CD4-positive, alpha-beta T cell treated with Interleukin-15 for 4 hours (primary cell): ENCODE results near the gene RTKN.
"Not testable (repeated sequence)": the region's sequence is repeated elsewhere in the genome, so short reads cannot be mapped to it uniquely, and the experiment has no call there.

Experiments used
- DNase-seq: peaks from one replicate; pipeline ENCODE4 v3.0.0-alpha.2; 2020; ENCODE audit warnings: low spot score

Gene RTKN

DNA sequence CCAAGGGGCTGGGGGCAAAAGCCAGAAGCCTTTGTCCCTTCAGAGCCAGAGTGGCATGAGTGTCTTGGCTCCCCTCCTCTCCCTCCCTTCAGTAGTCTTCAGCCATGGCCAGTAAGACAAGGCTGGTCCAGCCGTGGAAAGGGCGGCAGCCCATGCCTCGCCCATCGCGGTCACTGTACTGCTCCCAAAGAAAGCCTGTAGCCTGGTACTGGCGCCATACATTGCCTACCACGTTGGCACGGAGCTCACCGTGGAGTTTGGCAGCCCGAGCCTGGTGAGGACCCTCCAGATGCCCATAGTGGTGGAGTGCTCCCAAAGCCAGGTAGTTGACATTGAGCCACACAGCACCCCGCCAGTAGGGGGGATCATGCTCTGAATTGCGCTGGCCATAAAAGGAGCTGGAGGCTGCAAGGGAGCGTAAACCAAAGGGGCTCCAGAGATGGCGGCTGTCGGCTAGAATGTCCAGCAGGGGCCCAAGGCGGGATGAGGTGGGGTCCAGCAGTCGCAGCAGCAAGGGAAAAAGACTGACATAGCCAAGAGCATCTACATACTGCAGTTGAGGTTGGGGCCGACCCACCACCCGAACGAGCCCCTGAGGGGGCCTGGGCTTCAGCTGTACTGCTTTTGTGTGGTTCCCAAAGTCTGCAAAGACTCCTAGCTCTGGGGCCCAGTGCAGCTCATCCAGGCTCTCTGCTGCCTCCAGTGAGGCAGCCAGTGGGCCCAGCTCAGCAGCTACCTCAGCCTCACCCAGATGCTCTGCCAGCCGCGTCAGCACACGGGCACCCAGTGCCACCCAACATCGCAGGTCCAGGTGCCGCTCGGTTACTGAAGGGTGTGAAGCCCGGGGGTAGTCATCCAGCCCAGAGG, 19.7 kb upstream of the RTKN start:
- no peak for DNase-seq

DNA sequence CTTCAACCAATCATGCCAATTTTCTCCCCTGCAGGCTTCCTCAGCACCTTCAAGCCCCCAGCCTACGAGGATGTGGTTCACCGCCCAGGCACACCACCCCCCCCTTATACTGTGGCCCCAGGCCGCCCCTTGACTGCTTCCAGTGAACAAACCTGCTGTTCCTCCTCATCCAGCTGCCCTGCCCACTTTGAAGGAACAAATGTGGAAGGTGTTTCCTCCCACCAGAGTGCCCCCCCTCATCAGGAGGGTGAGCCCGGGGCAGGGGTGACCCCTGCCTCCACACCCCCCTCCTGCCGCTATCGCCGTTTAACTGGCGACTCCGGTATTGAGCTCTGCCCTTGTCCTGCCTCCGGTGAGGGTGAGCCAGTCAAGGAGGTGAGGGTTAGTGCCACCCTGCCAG, 18.4 kb upstream of the RTKN start:
- DNase-seq, result not testable (repeated sequence)

DNA sequence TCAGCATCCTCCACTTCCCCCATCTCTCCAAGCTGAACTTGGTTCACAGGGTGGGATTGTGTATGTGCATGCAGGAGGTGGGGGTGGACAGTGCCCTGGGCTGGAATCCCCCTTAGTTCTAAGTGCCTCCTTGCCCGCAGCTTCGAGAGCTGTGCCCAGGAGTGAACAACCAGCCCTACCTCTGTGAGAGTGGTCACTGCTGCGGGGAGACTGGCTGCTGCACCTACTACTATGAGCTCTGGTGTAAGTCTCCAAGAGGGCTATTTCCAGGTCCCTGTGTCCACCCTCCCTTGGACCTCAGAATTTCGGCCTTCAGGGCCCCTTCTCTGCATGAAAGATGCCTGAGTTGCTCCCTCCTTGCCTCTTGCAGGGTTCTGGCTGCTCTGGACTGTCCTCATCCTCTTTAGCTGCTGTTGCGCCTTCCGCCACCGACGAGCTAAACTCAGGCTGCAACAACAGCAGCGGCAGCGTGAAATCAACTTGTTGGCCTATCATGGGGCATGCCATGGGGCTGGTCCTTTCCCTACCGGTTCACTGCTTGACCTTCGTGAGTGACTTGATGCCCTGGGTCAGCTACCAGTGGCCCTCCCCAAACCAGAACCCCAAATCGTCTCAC, 17.9 kb upstream of the RTKN start:
- DNase-seq, result not testable (repeated sequence)

DNA sequence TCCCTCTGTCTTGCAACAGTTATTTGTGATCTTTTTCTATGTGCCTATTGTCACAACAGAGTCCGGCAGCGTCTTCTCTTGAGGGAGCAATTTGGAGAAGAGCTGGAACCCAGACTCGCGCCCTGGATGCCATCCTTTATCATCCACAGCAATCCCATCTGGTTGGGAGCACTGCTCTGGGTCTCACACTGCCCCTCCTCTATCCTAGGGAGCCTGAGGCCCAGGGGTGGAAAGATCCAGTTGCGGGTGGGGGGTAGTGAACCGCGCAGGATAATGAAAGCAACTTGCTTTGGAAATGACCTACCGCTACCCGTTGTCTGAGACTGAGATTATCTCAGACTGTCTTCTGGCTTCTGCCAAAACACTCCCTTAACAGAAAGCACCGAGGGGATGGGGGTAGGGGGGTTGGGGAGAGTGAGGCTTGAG, 17.2 kb upstream of the RTKN start:
- DNase-seq, result no peak

DNA sequence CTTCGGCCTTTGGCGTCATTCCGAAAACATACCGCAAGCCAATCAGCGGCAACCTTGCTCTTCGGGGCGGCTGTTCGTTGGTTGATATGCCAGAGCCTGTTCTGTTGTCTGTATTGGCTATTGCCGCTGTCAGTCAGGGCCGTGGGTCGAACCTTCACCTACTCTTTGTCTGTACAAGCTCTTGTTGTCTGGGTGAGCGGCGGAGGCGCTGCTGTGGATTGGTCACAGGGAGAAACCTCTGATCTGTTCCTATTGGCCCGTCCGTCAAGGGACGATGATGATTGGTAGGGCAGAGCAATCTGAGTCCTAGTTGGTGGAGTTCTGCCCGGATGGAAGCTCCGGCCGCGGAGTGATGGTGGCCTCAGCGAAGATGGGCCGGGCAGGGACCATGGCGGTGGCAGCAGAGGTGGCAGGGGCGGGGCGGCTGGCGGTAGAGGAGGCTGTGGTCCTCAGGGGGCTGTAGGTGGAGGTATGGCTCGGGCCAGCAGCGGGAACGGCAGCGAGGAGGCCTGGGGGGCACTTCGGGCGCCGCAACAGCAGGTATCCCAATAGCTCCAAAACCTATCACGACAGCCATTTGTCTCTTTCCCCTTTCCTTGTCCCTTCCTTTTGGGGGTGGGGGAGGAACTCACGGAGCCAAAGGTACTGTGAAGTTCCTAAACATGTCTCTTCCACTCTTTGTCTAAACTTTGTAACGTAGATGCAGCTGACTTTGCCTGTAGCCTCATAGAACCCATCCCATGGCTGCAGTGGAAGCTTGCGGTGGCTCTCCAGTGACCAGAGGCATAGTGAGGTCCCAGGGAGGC, 16.6 kb upstream of the RTKN start, which contains the start of gene WBP1:
WBP1 (plus strand) TSS at position 307 of the 806 bp plus-strand sequence; CDS start at position 472, 165 bp downstream.
- peak; percentile 100 for DNase-seq

DNA sequence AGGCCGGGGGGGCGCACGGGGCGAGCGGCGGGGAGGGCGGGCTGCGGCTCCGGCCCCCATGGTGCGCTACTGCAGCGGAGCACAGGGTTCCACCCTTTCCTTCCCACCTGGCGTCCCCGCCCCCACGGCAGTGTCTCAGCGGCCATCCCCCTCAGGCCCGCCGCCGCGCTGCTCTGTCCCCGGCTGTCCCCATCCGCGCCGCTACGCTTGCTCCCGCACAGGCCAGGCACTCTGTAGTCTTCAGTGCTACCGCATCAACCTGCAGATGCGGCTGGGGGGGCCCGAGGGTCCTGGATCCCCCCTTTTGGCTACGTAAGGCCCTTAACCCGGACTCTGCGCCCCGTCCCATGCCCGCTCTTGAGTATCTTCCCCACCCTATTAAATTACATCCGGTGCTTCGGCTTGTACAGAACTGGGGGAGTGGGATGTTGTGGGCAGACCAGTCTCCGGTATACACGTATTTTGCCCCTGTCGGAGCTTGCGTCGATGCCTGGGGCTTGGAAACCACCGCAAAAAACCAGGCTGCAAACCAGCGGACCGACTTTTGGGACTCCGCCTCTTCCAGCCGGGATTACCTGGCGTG, 15.9 kb upstream of the RTKN start:
- DNase-seq, result peak; percentile 82

DNA sequence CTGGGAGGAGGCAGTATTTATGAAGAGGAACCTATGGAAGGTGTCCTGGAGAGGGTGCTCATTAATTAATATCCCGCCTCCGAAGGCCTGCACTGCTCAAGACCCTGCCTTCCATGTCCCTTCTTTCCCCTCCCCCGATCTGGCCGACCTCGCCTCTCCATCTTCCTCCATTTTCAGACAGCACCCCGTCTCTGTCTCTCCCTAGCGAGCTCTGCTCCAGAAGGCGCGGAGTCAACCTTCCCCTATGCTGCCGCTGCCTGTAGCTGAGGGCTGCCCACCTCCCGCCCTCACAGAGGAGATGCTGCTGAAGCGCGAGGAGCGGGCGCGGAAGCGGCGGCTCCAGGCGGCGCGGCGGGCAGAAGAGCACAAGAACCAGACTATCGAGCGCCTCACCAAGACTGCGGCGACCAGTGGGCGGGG, 15.4 kb upstream of the RTKN start:
- DNase-seq, result no peak

DNA sequence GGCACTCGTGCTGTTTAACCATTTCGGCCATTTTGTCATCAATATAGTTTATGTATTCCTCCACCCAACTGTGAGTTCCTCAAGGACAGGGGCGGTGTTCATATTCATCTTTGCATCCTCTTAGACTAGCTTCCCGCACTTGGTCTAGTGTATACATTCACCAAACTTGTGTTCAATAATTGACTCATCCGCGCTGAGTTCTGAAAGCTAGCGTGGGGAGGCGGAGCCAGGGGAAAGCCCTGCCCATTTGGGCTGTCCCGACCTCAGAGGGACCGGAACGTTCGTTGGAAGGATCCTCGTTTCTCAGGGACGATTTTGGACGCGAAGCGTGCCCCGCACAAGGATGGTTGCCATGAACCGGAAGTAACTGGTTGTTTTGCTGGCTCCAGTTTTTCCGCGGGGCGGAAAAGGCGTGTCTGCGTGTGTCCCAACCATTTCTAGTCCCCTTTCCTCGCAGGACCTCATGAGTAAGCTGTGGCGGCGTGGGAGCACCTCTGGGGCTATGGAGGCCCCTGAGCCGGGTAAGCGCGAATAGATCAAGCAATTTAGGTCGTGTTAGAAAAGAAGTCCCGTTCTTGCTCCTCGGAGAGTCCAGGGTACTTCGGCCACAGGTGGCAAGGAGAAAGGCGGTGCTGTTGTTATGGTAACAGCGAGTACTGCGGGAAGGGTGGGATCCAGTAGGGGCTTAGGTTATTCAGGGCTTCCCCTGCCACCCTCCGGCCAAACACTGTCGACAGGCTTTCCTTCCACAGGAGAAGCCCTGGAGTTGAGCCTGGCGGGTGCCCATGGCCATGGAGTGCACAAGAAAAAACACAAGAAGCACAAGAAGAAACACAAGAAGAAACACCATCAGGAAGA, 13.1 kb upstream of the RTKN start, which contains the start of gene INO80B:
INO80B (plus strand) TSS at position 434 of the 858 bp plus-strand sequence; CDS start at position 464, 30 bp downstream.
- DNase-seq, result peak; percentile 99

DNA sequence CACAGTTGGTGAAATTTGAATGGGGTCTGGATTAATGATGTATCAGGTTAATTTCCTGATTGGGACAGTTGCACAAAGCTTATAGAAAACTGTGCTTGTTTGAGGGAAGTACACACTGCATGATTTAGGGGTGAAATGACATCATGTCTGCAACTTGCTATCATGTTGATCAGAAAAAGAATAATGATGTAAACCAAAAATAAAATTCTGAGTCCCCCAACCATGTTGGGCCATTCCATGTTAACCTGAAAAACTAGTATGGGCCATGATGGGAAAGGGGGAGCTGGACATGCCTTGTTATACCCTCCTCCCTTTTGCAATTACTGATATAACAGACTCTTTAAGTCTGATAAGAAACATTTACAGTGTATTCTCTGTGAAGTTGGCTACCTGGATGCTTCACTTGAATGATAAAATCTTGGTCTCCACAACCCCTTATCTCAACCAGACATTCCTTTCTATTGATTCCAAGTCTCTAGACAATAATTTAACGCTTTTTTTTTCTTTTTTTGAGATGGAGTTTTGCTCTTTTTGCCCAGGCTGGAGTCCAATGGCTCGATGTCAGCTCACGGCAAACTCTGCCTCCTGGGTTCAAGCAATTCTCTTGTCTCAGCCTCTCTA, 8.9 kb upstream of the RTKN start:
- DNase-seq, result no peak

DNA sequence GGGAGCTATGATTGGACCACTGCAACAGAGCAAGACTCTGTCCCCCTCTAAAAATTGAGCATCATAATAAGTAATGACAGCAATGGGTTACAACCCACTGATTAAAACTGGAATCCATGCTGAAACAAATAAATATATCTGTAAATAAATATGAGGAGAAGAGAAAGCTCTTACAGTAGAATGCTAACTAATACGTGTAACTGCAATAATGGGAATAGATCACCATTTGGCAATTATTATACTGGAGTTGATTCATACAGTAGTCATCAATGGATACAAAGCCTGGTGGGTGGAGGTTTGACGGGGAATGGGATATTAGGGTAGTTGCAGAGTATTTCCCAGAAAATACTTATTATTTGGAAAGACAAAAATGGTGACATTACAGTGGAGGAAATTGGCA, 7.0 kb upstream of the RTKN start:
- no peak for DNase-seq

DNA sequence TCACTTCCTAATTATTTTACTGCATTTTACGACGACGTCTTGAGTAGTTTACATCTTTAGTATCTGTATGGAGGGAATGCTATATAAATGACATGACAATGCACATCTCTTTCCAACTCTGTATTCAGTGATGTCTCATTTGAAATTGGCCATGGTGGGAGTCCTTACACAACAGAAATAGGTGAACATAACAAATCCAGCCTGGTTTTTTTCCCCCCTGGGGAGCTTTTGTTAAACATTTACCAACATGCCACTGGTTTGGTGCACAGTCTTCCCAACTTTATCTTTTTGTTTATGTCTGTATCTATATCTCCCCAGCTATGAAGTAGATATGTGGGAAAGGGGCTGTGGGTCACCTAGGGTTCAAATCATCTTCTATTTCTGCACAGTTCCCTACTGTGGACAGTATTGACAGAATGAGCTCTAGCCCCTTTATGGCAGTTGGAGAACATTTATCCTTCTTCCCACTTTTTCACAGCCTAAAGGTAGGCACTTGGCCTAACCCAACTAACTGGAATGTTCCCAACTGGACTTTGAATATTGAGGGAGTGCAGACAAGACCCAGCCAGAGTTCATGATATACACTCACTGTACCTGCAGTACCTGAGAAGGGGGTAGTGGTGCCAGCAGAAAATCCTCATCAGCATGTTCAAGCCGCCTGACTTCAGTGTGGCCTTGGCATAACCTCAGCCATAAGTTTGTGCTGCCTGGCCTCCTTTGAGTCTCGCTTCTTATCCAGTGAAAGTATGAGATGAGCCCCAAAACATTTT, 5.7 kb upstream of the RTKN start:
- DNase-seq, result no peak

DNA sequence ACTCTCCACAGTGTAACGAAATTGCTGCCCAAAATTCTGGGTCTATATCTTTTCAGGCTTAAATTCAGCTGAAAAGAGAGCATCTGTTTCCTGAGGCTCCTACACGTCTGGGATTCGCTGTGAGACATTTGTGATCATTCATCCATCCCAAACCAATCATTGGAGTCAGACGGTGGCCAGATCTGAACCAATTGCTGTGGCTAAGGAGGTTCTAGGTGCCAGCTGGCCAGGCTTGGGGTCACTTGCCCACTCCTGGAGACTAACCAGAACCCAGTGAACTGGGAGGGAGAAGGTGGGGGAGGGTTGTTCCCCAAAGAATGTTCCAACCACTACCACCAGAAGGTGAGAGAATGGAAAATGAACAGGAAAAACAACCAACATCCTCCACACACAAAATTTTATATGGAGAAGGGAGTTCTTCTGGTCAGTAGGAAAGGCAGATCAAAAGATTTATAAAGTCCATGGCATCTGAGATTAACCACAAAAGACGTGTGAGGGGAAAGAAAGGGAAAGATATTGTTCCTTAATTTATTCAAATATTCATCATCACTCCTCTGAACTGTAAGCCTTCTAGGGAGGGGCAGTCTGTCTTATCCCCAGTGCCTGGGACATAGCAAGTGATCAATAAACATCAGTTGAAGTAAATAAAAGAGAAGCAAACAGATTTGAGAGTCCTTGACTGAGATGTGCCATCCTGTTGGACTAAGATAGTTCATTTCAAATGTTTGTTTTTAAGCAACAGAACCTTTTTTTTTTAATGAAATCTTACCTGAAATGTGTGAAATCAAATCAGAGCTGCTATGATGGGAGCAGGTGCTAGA, 3.0 kb upstream of the RTKN start:
- no peak for DNase-seq

DNA sequence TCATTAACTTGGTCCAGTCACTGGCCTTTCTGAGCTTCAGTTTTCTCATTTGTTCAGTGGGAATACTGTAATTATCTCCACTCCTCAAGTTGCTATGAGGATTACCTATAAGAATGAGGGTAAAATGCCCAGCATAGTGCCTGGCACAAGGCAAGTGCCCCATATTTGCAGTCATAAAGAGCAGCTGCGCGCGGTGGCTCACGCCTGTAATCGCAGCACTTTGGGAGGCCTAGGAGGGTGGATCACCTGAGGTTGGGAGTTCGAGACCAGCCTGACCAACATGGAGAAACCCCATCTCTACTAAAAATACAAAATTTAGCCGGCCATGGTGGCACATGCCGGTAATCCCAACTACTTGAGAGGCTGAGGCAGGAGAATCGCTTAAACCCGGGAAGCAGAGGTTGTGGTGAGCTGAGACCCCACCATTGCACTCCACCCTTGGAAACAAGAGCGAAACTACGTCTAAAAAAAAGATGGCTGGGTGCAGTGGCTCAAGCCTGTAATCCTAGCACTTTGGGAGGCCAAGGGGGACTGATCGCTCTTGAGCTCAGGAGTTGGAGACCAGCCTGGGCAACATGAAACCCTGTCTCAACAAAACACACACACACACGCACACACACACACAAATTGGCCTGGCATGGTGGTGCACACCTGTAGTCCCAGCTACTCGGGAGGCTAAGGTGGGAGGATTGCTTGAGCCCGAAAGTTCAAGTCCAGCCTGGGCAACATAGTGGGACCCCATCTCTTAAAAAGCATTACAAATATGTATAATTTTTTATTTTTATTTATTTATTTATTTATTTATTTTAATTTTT, 953 bp upstream of the RTKN start:
- not testable (repeated sequence) for DNase-seq

DNA sequence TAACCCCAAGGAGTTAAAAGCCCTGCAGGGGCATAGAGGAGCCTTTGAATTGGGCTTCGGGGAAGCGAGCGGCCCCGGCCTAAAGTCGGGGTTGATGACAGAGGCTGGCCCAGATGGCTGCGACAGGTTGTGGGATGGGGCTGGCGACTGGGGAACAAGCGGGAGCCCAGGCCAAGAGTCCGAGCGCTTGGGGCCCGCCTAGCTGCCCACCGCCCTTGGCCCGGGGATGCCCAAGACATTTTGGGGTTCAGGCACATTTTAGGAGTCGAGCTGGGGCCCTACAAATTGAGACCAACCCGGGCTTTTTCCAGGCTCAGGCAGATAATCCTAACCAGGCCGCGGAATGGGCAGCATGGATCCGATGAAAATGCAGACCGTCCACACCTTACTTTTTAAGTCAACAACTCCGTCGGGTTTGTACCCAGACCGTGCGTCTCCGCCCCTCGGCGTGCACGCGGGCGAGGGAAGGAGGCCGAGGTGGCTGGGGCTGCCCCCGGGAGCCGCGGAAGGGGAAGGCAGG, 507 bp downstream of the RTKN start:
- no peak for DNase-seq

DNA sequence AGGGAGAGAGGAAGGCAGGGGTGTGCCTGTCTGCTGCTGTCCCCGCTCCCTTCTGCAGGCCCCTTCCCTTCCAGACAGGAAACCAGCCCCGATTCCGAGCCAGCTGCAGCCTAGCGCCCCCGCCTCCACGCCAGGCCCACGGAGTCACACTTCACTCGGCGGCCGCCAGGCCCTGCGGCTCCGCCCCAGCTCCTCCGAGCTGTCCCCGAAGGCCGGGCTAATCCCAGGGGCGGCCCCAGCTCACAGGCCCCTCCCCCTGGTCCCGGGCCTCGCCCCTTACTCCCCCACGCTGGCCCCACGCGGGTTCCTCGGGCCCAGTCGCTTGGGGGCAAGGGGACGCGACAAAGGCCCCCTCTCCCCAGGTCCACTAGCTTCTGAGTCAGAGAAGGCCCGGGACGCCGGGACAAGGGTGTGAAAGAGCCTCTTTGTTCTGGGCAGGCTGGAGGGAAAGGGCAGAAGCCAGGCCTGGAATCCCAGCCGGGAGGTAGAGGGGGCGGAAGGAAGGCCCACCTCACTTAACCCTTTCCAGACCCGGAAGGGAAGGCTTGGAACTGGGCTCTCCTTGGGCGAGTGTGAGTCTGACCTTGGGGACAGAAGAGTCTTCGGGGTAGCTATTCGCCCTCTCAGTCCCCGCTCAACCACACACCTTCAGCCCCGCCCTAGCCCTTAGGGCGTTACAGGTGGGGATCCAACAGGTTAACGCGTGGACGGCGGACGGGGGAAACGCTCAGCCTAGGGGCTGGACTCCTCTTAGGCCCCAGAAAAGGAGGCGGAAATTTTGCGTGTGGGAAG, 1.2 kb downstream of the RTKN start:
- peak; percentile 16 for DNase-seq

DNA sequence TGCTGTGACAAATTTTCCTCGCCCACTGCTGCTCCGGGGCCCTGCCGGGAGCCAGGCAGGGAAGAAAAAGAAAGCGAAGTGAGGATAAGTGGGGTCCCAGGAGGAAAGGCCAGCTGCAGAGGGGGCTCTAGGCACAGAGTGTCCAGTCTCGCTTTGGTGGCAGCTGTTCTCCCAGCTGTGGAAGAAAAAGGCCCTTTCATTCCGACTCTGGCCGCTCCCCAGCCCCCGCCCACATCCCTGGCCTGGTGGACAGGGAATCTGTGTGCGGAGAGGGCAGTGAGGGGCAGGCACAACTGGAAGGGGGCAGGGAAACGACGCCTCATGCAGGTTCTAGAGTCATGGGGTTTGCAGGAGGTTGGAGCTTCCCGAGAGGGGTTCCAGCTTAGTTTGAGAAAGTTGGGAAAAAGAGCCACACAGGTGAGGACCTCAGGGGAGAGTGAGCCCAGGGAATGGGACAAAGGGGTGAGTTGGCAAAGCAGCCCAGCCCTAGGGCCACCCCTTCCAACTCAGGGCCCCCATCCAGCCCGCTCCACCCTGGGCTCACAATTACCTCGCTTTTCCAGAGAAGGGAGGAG, 1.8 kb downstream of the RTKN start:
- no peak for DNase-seq

DNA sequence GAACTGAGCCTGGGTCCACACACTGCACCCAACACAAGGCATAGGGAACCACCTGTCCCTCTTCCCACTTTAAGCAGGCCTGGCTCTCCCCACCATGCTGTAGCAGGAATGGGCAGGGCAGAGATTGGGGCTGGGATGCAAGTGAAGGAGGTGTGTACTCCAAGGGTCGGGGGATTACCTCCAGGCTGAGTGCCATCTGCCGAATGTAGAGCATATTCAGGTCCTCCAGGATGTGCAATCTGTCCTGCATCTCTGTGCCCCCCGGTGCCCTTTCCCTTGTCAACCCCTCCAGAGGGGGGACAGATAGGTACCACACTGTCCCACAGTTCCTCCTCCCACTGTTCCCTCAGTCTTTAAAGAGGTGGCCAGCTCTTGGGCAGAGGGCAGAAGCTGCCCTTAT, 2.4 kb downstream of the RTKN start:
- DNase-seq, result no peak
